HEK293T (cell line): ENCODE results near the gene AQP1.

ENCODE experiments used
- CTCF ChIA-PET: fragments of 350-600 bp; formaldehyde crosslinking; extraction: SDS; loops from one replicate; lab custom pipeline; 2021; ENCODE audit warnings: antibody characterized with exemption, inconsistent platforms; lab: Yijun Ruan, JAX
- POLR2A ChIA-PET: fragments of 350-600 bp; formaldehyde crosslinking; extraction: SDS; loops from one replicate; lab custom pipeline; 2020; ENCODE audit warnings: antibody characterized with exemption, inconsistent platforms; lab: Yijun Ruan, JAX
- DNase-seq: peaks from one replicate; pipeline ENCODE4 v3.0.0; 2012; ENCODE audit warnings: mixed read lengths; ENCODE audit errors: extremely low spot score
- ARNT ChIP-seq: fragments of 450-650 bp; IDR thresholded peaks from 2 replicates; pipeline ENCODE4 v1.6.1; 2017; ENCODE audit warnings: mild to moderate bottlenecking
- BHLHE40 ChIP-seq: fragments of 450-650 bp; IDR thresholded peaks from 2 replicates; pipeline ENCODE4 v1.6.1; 2016; ENCODE audit warnings: mild to moderate bottlenecking, moderate library complexity, borderline replicate concordance
- CTBP1 ChIP-seq: fragments of 450-650 bp; IDR thresholded peaks from 2 replicates; pipeline ENCODE4 v1.6.1; 2016; ENCODE audit warnings: borderline replicate concordance
- ELF4 ChIP-seq: fragments of 450-650 bp; IDR thresholded peaks from 2 replicates; pipeline ENCODE4 v1.6.1; 2017; ENCODE audit warnings: antibody characterized with exemption
- FOXA1 ChIP-seq: fragments of 450-650 bp; IDR thresholded peaks from 2 replicates; pipeline ENCODE4 v1.6.1; 2016; ENCODE audit warnings: mild to moderate bottlenecking
- FOXK2 ChIP-seq: fragments of 450-650 bp; IDR thresholded peaks from 2 replicates; pipeline ENCODE4 v1.6.1; 2016; ENCODE audit warnings: mild to moderate bottlenecking
- FOXM1 ChIP-seq: fragments of 450-650 bp; IDR thresholded peaks from 2 replicates; pipeline ENCODE4 v1.6.1; 2017; ENCODE audit warnings: mild to moderate bottlenecking, borderline replicate concordance
- HDGF ChIP-seq: fragments of 450-650 bp; IDR thresholded peaks from 2 replicates; pipeline ENCODE4 v1.6.1; 2017; ENCODE audit warnings: antibody characterized with exemption, borderline replicate concordance
- L3MBTL2 ChIP-seq: fragments of 450-650 bp; conservative IDR thresholded peaks from 2 replicates; pipeline ENCODE4 v1.6.1; 2016; ENCODE audit warnings: mild to moderate bottlenecking
- LEF1 ChIP-seq: fragments of 450-650 bp; IDR thresholded peaks from 2 replicates; pipeline ENCODE4 v1.6.1; 2017; ENCODE audit warnings: mild to moderate bottlenecking, borderline replicate concordance
- NFRKB ChIP-seq: fragments of 450-650 bp; IDR thresholded peaks from 2 replicates; pipeline ENCODE4 v1.6.1; 2016; ENCODE audit warnings: mild to moderate bottlenecking, moderate library complexity
- SP1 ChIP-seq: fragments of 450-650 bp; IDR thresholded peaks from 2 replicates; pipeline ENCODE4 v1.6.1; 2017
- SUZ12 ChIP-seq: fragments of 450-650 bp; IDR thresholded peaks from 2 replicates; pipeline ENCODE4 v1.6.1; 2016; ENCODE audit warnings: mild to moderate bottlenecking
- TARDBP ChIP-seq: fragments of 450-650 bp; IDR thresholded peaks from 2 replicates; pipeline ENCODE4 v1.6.1; 2016
- ZNF384 ChIP-seq: fragments of 450-650 bp; IDR thresholded peaks from 2 replicates; pipeline ENCODE4 v1.6.1; 2016
- TF ChIP-seq, protein P1 (sequence below): fragments of 450-650 bp; IDR thresholded peaks from 2 replicates; pipeline ENCODE4 v1.6.1; 2016

Gene AQP1

GRCh38 chr7:30916255-30916654 is 4.6 kb downstream of the AQP1 start:
- no peak for DNase-seq
- ChIA-PET POLR2A (no interaction called here), CTCF (no interaction called here)
- TF ChIP-seq L3MBTL2 (no peak), FOXA1 (no peak), SUZ12 (no peak), FOXK2 (no peak), HDGF (no peak), SP1 (no peak), BHLHE40 (no peak), ARNT (no peak), TARDBP (no peak), FOXM1 (no peak), ZNF384 (no peak), NFRKB (no peak), ELF4 (no peak)
- TF ChIP-seq, protein P1, sequence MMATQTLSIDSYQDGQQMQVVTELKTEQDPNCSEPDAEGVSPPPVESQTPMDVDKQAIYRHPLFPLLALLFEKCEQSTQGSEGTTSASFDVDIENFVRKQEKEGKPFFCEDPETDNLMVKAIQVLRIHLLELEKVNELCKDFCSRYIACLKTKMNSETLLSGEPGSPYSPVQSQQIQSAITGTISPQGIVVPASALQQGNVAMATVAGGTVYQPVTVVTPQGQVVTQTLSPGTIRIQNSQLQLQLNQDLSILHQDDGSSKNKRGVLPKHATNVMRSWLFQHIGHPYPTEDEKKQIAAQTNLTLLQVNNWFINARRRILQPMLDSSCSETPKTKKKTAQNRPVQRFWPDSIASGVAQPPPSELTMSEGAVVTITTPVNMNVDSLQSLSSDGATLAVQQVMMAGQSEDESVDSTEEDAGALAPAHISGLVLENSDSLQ: no peak

DNA sequence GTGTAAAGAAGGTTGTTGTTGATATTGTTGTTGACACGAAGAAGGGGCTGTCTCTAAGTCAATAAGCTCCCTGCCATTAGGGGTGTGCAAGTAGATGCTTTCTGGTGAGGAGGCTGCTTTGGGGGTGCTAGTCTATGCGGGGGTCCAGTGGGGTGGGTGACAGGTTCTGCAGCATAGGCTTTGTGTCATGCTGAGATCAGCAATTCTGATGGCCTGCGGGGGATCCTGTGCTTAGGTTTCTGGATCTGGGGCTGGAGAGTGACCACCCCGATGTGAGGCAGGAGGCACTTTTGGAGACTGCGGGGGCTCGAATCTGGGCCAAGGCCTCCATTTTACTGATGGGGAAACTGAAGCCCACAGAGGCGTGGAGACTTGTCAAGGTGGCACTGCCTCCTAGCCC is 5.1 kb downstream of the AQP1 start:
- POLR2A ChIA-PET: no interaction called here
- TF ChIP-seq ELF4 (no peak), FOXA1 (no peak), FOXM1 (no peak), FOXK2 (no peak), ARNT (no peak), CTBP1 (no peak), SP1 (no peak), ZNF384 (no peak), L3MBTL2 (no peak), TARDBP (no peak), LEF1 (no peak), HDGF (no peak), SUZ12 (no peak), BHLHE40 (no peak), NFRKB (no peak)
- TF ChIP-seq, protein P1: no peak
- CTCF ChIA-PET: no interaction called here
- no peak for DNase-seq

GRCh38 chr7:30917216-30917893 is 5.7 kb downstream of the AQP1 start:
- no peak for DNase-seq
- CTCF ChIA-PET: interaction anchor here (0.6 kb wide), 1 partner anchor 113 kb away, joined by 3 read pairs; no protein-coding TSS in a partner anchor
- POLR2A ChIA-PET: no interaction called here
- TF ChIP-seq ARNT: no peak
- TF ChIP-seq ELF4: no peak
- no peak for TF ChIP-seq LEF1
- no peak for TF ChIP-seq NFRKB
- TF ChIP-seq, protein P1: no peak
- no peak for TF ChIP-seq HDGF
- TF ChIP-seq FOXK2: no peak
- no peak for TF ChIP-seq TARDBP
- TF ChIP-seq SUZ12: no peak
- no peak for TF ChIP-seq L3MBTL2
- no peak for TF ChIP-seq ZNF384
- TF ChIP-seq FOXM1: no peak
- no peak for TF ChIP-seq SP1
- TF ChIP-seq FOXA1: no peak
- TF ChIP-seq BHLHE40: no peak
- TF ChIP-seq CTBP1: no peak

DNA sequence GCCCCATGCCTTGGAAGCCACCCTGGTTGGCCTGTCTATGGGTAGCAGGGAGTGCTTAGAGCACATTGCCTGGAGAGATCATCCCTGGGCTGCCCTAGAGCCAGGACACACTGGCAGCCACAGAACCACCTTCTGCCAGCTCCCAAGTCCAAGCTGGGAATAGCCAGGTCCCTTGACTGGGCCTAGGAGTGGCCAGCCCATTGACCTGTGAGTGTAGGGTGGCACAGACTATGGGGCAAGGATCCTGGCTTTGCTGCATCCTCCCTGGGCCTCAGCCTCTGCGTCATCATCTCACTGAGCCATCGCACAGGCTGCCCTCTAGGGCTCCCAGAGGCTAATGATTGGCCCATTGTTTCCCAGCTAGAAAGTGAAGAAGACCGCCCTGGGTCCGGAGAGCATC is 7.0 kb downstream of the AQP1 start:
- POLR2A ChIA-PET: interaction anchor here (0.6 kb wide), 1 partner anchor 133 kb away, joined by 3 read pairs; no protein-coding TSS in a partner anchor
- CTCF ChIA-PET: interaction anchor here (0.7 to 2.0 kb wide), 2 partner anchors 20 to 146 kb away, joined by 3 to 5 read pairs; no protein-coding TSS in a partner anchor
- no peak for DNase-seq

DNA sequence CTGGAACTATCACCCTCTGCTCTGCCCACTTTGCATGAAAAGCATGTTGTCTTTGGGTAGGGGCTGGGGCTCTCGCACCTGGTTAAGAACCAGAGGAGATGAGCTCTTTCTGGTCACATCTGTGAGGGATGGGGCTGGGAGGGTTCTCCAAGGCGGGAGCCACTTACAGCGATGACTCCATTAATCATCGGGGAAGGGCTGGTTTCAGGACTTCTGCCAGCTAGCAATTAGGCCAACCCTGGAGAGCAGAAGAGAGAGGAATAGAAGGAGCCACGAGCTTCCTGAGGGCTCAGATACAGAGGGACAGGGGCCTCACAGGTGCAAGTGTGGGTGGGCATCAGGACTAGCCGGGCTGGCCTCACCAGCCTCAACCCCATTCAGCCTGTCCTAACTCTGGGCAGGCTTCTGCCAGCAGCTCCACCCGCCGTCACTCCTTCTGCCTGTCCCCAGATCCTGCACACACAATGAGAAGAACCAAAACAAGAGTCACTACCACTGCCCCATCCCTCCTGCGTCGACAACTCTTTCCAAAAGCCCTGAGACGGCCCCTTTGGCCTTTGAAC is 8.4 kb downstream of the AQP1 start:
- DNase-seq: no peak
- ChIA-PET POLR2A (no interaction called here), CTCF (interaction anchor here (2.0 kb wide), 1 partner anchor 19 kb away, joined by 5 read pairs; no protein-coding TSS in a partner anchor)
- TF ChIP-seq ZNF384 (no peak), NFRKB (no peak), BHLHE40 (no peak), FOXA1 (no peak), SUZ12 (no peak), FOXK2 (no peak), ARNT (no peak), LEF1 (no peak), ELF4 (no peak), CTBP1 (no peak), HDGF (no peak), FOXM1 (no peak), TARDBP (no peak), SP1 (no peak)
- TF ChIP-seq, protein P1: no peak

More for the DNA sequence above, 7.0 kb downstream of the AQP1 start:
- TF ChIP-seq ARNT: no peak
- no peak for TF ChIP-seq CTBP1
- TF ChIP-seq FOXK2: no peak
- TF ChIP-seq HDGF: no peak
